HEK293 (cell line): ENCODE results near the gene HHAT.

Experiments
- BCL11B ChIP-seq: fragments of 450-650 bp; formaldehyde crosslinking; IDR thresholded peaks from 2 replicates; pipeline ENCODE4 v1.5.1; 2016; ENCODE audit warnings: low read depth, missing biosample characterization, missing genetic modification characterization
- HOXC10 ChIP-seq: sonication (generic); formaldehyde crosslinking; IDR thresholded peaks from 2 replicates; pipeline ENCODE4 v1.8.1; 2023; ENCODE audit warnings: mild to moderate bottlenecking, missing genetic modification reagents
- KLF16 ChIP-seq: fragments of 450-650 bp; formaldehyde crosslinking; IDR thresholded peaks from 2 replicates; pipeline ENCODE4 v1.5.1; 2017; ENCODE audit warnings: missing biosample characterization, missing genetic modification characterization
- KLF9 ChIP-seq: fragments of 450-650 bp; formaldehyde crosslinking; IDR thresholded peaks from 2 replicates; pipeline ENCODE4 v1.5.1; 2016; ENCODE audit warnings: missing biosample characterization, missing genetic modification characterization, low read depth
- SP7 ChIP-seq: fragments of 450-650 bp; formaldehyde crosslinking; IDR thresholded peaks from 2 replicates; pipeline ENCODE4 v1.5.1; 2016; ENCODE audit warnings: missing biosample characterization, missing genetic modification characterization
- TCF7L2 ChIP-seq: IDR thresholded peaks from 2 replicates; pipeline ENCODE4 v1.6.1; 2011; ENCODE audit warnings: low read depth, mild to moderate bottlenecking, inconsistent platforms, low read length, moderate library complexity, borderline replicate concordance
- YY2 ChIP-seq: fragments of 450-650 bp; formaldehyde crosslinking; IDR thresholded peaks from 2 replicates; pipeline ENCODE4 v1.5.1; 2016; ENCODE audit warnings: missing biosample characterization, missing genetic modification characterization
- ZBTB1 ChIP-seq: fragments of 450-650 bp; formaldehyde crosslinking; IDR thresholded peaks from 2 replicates; pipeline ENCODE4 v1.5.1; 2016; ENCODE audit warnings: missing biosample characterization, missing genetic modification characterization
- ZBTB10 ChIP-seq: fragments of 450-650 bp; formaldehyde crosslinking; IDR thresholded peaks from 2 replicates; pipeline ENCODE4 v1.5.1; 2016; ENCODE audit warnings: missing biosample characterization, missing genetic modification characterization
- ZBTB20 ChIP-seq: fragments of 450-650 bp; formaldehyde crosslinking; IDR thresholded peaks from 2 replicates; pipeline ENCODE4 v1.5.1; 2016; ENCODE audit warnings: missing biosample characterization, missing genetic modification characterization
- ZNF140 ChIP-seq: fragments of 450-650 bp; formaldehyde crosslinking; IDR thresholded peaks from 2 replicates; pipeline ENCODE4 v1.5.1; 2016; ENCODE audit warnings: missing biosample characterization, missing genetic modification characterization
- ZNF18 ChIP-seq: fragments of 450-650 bp; formaldehyde crosslinking; IDR thresholded peaks from 2 replicates; pipeline ENCODE4 v1.5.1; 2016; ENCODE audit warnings: missing biosample characterization, missing genetic modification characterization
- ZNF274 ChIP-seq, 2 experiments: fragments of 200-500 bp in 1 of 2; fragments of 450-650 bp in 1 of 2; sonication (Bioruptor generic) in 1 of 2; formaldehyde crosslinking in 1 of 2; IDR thresholded peaks; 2 replicates each; pipeline versions ENCODE4 v1.5.1 to v1.6.1; 2014 to 2016; ENCODE audit warnings: borderline replicate concordance in 1 of 2, inconsistent platforms in 1 of 2, low read length in 1 of 2, missing biosample characterization in 1 of 2, missing genetic modification characterization in 1 of 2
- ZNF335 ChIP-seq: fragments of 450-650 bp; formaldehyde crosslinking; conservative IDR thresholded peaks from 2 replicates; pipeline ENCODE4 v1.5.1; 2016; ENCODE audit warnings: missing biosample characterization, missing genetic modification characterization
- ZNF404 ChIP-seq: fragments of 450-650 bp; formaldehyde crosslinking; IDR thresholded peaks from 2 replicates; pipeline ENCODE4 v1.5.1; 2017; ENCODE audit warnings: missing biosample characterization, missing genetic modification characterization
- ZNF48 ChIP-seq: fragments of 450-650 bp; formaldehyde crosslinking; IDR thresholded peaks from 2 replicates; pipeline ENCODE4 v1.5.1; 2016; ENCODE audit warnings: missing biosample characterization, missing genetic modification characterization
- ZNF488 ChIP-seq: fragments of 450-650 bp; formaldehyde crosslinking; IDR thresholded peaks from 2 replicates; pipeline ENCODE4 v1.5.1; 2016; ENCODE audit warnings: missing biosample characterization, missing genetic modification characterization
- ZNF544 ChIP-seq: fragments of 450-650 bp; formaldehyde crosslinking; IDR thresholded peaks from 2 replicates; pipeline ENCODE4 v1.5.0; 2017; ENCODE audit warnings: missing biosample characterization, missing genetic modification characterization
- ZNF548 ChIP-seq: fragments of 450-650 bp; formaldehyde crosslinking; IDR thresholded peaks from 2 replicates; pipeline ENCODE4 v1.5.1; 2016; ENCODE audit warnings: missing biosample characterization, missing genetic modification characterization
- ZNF560 ChIP-seq: fragments of 450-650 bp; formaldehyde crosslinking; IDR thresholded peaks from 2 replicates; pipeline ENCODE4 v1.5.1; 2017; ENCODE audit warnings: missing biosample characterization, missing genetic modification characterization, borderline replicate concordance
- ZNF571 ChIP-seq: fragments of 450-650 bp; formaldehyde crosslinking; IDR thresholded peaks from 2 replicates; pipeline ENCODE4 v1.5.0; 2017; ENCODE audit warnings: missing biosample characterization, missing genetic modification characterization
- ZNF610 ChIP-seq: fragments of 450-650 bp; formaldehyde crosslinking; IDR thresholded peaks from 2 replicates; pipeline ENCODE4 v1.5.1; 2016; ENCODE audit warnings: missing biosample characterization, missing genetic modification characterization, borderline replicate concordance
- ZNF692 ChIP-seq: fragments of 450-650 bp; formaldehyde crosslinking; IDR thresholded peaks from 2 replicates; pipeline ENCODE4 v1.5.1; 2016; ENCODE audit warnings: missing biosample characterization, missing genetic modification characterization
- ZNF701 ChIP-seq: fragments of 450-650 bp; formaldehyde crosslinking; IDR thresholded peaks from 2 replicates; pipeline ENCODE4 v1.5.1; 2016; ENCODE audit warnings: missing biosample characterization, missing genetic modification characterization
- ZNF704 ChIP-seq: fragments of 450-650 bp; formaldehyde crosslinking; IDR thresholded peaks from 2 replicates; pipeline ENCODE4 v1.5.1; 2016; ENCODE audit warnings: missing biosample characterization, missing genetic modification characterization
- ZNF785 ChIP-seq: fragments of 450-650 bp; formaldehyde crosslinking; IDR thresholded peaks from 2 replicates; pipeline ENCODE4 v1.5.1; 2016; ENCODE audit warnings: missing biosample characterization, missing genetic modification characterization
- ZNF837 ChIP-seq: fragments of 450-650 bp; formaldehyde crosslinking; IDR thresholded peaks from 2 replicates; pipeline ENCODE4 v1.5.1; 2016; ENCODE audit warnings: missing biosample characterization, missing genetic modification characterization
- ZSCAN5A ChIP-seq: fragments of 450-650 bp; formaldehyde crosslinking; IDR thresholded peaks from 2 replicates; pipeline ENCODE4 v1.5.1; 2016; ENCODE audit warnings: missing biosample characterization, missing genetic modification characterization
- TF ChIP-seq, protein P1 (sequence below): fragments of 450-650 bp; formaldehyde crosslinking; IDR thresholded peaks from 2 replicates; pipeline ENCODE4 v1.5.1; 2017; ENCODE audit warnings: missing biosample characterization, missing genetic modification characterization

HHAT gene

GRCh38 chr1:210328032-210328745 is 513 bp upstream of the HHAT start (continued):
- peak; percentile 81 for TF ChIP-seq ZNF692 (tag by site-specific recombination)
- TF ChIP-seq KLF9 (tag by site-specific recombination): 0 out of 2 replicates have a peak, but pooled peaks have one; percentile 31
- no peak for TF ChIP-seq ZNF48 (tag by site-specific recombination)
- no peak for TF ChIP-seq ZNF548 (tag by site-specific recombination)
- TF ChIP-seq ZNF610 (tag by site-specific recombination): no peak
- peak; percentile 75; the same call in 1 of the 2 replicates for TF ChIP-seq ZBTB20 (tag by site-specific recombination)
- no peak for TF ChIP-seq YY2 (tag by site-specific recombination)
- no peak for TF ChIP-seq ZBTB10 (tag by site-specific recombination)
- TF ChIP-seq HOXC10 (CRISPR knock-in tag): no peak
- no peak for TF ChIP-seq ZNF701
- TF ChIP-seq ZNF488 (tag by site-specific recombination): no peak
- no peak for TF ChIP-seq ZSCAN5A (tag by site-specific recombination)
- TF ChIP-seq ZNF571 (tag by site-specific recombination): no peak
- no peak for TF ChIP-seq ZNF544 (tag by site-specific recombination)
- TF ChIP-seq ZNF335 (tag by site-specific recombination): peak; percentile 90
- TF ChIP-seq ZNF837: no peak
- TF ChIP-seq, protein P1, sequence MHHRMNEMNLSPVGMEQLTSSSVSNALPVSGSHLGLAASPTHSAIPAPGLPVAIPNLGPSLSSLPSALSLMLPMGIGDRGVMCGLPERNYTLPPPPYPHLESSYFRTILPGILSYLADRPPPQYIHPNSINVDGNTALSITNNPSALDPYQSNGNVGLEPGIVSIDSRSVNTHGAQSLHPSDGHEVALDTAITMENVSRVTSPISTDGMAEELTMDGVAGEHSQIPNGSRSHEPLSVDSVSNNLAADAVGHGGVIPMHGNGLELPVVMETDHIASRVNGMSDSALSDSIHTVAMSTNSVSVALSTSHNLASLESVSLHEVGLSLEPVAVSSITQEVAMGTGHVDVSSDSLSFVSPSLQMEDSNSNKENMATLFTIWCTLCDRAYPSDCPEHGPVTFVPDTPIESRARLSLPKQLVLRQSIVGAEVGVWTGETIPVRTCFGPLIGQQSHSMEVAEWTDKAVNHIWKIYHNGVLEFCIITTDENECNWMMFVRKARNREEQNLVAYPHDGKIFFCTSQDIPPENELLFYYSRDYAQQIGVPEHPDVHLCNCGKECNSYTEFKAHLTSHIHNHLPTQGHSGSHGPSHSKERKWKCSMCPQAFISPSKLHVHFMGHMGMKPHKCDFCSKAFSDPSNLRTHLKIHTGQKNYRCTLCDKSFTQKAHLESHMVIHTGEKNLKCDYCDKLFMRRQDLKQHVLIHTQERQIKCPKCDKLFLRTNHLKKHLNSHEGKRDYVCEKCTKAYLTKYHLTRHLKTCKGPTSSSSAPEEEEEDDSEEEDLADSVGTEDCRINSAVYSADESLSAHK (tag by site-specific recombination): no peak
- TF ChIP-seq TCF7L2: no peak
- TF ChIP-seq SP7 (tag by site-specific recombination): no peak
- TF ChIP-seq ZNF404 (tag by site-specific recombination): no peak
- TF ChIP-seq BCL11B (tag by site-specific recombination): no peak
- no peak for TF ChIP-seq ZNF18 (tag by site-specific recombination)
- no peak for TF ChIP-seq ZNF274 (IDR thresholded peaks at IDR 0.05; ENCODE audit: low read length)
- no peak for TF ChIP-seq ZNF274 (tag by site-specific recombination; IDR thresholded peaks at IDR 0.05; ENCODE audit: borderline replicate concordance)
- TF ChIP-seq ZBTB1: no peak
- no peak for TF ChIP-seq ZNF704
- TF ChIP-seq ZNF785 (tag by site-specific recombination): no peak
- no peak for TF ChIP-seq ZNF140 (tag by site-specific recombination)
- TF ChIP-seq KLF16 (tag by site-specific recombination): no peak
- TF ChIP-seq ZNF560 (tag by site-specific recombination): no peak
